Measurements from ENCODE around the gene GABRR2.

Gene GABRR2

DNA sequence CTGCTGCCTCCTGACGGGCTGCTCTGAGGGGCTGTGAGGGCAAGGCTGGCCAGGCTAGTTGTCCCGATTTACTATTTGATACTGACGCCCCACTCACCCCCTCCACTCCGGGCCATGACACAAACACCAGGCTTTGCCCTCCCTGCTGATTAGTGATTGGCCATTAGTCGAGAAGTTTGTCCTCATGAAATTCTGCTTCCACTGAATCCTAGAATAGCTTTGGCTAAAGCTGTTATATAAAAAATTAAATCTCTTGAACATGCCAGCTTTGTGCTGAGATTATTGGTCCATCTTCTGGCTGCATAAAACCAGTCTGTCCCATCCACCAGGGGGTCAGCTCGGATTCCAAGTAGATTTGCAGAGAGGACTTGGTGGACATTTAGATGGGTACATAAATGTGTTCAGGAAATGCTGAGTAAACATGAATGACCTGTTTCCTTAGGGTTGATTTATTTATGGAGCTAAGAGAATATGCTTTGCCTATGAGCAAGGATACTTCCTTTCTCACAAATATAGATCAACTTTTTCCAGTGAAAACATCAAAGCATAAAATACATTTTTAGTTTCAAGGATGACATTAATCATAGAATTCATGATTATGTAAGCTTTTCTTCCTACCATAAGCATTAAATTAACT, at the start of gene GABRR2:
TSS of gene GABRR2 (minus strand) at position 51 of the 637 bp plus-strand sequence. CDS start 134 bp downstream, outside the sequence.
- DNase-seq, result no peak

- no peak for DNase-seq
Observed at GRCh38 chr6:89364586-89364985, 49.5 kb upstream of the GABRR2 start.

DNA sequence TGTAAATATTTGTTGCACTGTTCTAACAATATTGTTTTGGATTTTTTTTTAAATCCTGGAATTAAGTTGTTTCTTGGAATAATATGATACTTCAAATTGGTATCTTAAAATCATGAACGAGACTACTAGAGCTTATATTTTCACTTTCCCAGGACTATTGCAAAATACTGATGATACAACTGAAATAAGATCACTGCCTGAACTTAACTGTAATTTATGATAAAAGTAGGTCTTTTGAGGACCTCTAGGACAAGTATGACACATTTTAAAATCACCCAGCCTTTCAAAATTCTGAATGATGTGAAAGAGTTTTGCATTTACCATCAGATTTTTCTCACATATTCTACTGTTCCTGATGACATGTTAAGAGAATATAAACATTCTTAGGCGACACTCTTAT, 46.1 kb upstream of the GABRR2 start:
- no peak for DNase-seq

DNA sequence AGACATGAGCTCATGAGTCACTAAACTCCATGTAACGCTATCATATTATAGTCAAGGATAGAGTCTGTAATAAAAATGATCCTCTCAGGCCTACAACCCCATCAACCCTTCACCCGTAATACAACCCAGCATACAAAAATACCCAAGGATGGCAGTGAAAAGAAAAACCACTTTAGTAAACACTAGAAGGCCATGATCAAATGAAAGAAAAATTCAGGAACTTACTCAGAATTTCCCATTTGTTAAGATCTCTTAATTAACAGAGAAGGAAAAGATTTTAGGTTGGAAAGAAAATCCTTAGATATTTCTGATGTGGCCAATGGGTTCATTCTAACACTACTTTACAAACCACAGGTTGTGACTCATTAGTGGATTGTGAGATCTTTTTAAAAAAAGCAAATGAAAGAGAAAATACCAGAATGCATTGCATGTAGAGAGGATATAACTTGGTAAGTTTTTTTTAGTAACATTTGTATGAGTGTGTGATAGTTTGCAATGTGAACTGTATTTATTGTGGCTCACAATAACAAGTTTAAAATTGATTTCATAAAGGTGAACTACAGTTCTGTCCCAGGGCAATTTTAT, 45.4 kb upstream of the GABRR2 start:
- no peak for DNase-seq

- no peak for DNase-seq
Observed at GRCh38 chr6:89359561-89359960, 44.5 kb upstream of the GABRR2 start.

DNA sequence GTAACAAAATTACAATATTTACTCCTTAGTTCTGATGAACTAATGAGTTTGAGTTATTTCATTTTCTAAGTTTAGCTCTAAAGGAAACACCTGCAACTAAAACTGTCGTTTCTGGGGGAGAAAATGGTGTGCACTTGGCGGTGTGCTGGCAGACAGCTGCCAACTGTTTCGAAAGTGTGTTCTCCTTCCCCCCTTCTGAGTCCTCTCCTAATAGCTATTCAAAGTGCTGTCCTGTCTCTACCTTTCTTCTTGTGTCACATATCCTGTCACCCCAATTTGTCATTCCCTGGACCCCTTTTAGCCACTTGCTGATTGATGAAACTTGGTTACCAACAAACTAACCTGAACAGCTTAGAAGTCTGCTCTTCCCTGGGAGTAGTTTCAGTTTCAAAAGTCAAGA, 42.3 kb upstream of the GABRR2 start:
- DNase-seq, result peak; percentile 27

DNA sequence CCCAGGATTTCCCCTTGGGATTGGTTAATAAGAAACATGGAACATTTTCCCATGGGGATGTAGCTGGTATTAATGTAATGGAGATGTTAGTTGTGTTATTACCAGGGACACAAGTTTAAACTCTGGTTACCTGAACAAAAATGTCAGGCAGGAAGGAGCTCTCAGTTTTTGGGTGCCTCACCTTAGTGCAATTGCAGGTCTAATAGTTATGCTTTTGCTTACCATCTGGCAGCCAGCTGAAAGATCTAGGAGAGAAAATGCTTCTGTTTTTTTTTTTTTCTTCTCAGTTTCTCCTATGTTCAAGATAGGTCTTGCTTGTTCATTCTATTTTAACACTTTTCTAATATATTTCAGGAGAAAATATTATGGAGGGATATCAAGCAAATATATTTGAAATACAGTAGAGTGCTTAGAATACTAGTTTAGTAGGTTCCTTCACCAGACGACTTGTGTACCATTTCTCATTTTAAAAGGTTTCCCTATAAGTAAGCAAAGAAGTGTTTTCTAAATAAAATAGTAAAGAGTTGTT, 41.6 kb upstream of the GABRR2 start:
- no peak for DNase-seq

DNA sequence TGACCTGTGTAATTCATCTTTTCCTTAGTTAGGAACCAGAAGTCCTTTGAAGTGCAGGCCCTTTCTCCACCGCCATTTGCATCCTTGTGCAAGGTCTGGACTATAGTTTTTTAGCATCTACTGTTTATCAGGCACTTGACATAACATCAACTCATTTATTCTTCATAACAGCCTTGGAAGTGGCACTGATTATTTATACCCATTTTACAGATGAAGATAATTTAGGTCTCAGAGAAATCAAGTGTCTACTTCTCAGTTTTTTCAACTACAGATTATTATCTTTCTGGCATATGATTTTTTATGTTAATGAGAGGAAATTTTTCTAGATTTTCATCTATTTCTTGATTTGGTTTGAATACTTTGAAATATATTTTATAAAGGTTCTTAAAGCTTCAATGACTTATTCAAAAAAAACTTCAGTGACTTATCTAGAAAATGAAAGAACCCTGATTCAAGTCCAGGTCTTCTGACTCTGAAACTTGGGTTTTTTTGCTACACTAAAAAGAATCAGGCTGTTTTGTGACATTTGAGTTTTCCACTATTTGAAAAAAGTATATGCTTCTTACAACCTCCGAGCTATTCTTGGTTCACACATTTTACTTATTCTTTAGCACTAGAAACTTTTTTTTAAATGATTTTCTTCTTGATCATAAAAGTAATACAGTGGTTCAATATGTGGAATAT, 40.6 kb upstream of the GABRR2 start:
- no peak for DNase-seq

- no peak for DNase-seq
Observed at GRCh38 chr6:89353702-89354392, 38.7 kb upstream of the GABRR2 start.

GRCh38 chr6:89353118-89353556, 38.0 kb upstream of the GABRR2 start:
- no peak for DNase-seq

GRCh38 chr6:89352278-89353117, 37.4 kb upstream of the GABRR2 start, which contains the start of gene UBE2J1:
Gene UBE2J1 (minus strand): TSS chr6:89352722. CDS start chr6:89352569, 153 bp downstream.
- peak; percentile 89 for DNase-seq

DNA sequence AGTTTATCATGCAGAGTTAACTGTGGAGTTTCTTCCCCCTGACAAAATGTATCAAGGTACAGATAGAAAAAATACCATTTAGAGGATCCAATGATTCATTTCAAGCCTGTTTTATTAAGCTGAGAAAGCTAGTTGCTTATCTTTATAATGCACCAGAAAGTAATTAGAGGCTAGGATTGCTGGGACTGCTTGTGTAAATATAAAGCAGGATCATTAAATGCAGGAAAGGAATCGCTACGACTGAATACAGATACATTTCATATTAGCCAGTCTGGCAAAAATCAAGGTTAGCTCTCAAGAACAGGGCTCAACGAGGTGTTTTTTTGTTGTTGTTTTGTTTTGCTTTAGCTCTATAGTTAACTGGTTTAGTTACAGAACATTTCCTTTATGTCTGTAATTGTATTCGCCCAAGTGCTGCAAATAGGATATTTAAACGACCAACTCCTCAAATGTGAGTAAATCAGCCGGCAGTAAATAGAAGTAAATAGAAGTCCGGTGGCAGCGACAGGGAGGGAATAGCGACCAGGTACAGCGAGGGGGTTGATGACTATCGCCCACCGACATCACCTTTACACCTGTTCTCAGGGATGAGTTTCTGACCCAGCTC, 36.7 kb upstream of the GABRR2 start:
- DNase-seq, result no peak

GRCh38 chr6:89350281-89350966, 35.3 kb upstream of the GABRR2 start:
- DNase-seq, result no peak

DNA sequence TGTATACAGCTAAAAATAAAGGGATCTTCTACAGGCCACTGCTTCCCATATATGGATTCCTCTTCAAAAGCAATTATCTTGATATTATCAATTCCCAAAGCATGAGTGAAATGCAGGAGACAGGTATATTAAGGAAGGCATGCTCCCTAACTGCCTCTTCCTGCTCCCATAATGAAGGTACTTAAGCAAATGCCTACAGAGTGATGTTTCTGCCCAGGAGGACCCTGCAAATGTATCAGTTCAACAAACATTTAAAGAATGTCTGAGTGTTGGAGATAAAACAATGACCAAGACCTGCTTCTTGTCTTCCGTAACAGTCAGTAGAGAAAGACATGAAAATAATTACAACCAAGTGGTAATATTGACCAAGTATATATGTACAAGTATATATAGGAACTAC, 33.3 kb upstream of the GABRR2 start:
- DNase-seq, result no peak

- no peak for DNase-seq
Observed at GRCh38 chr6:89347825-89348224, 32.7 kb upstream of the GABRR2 start.

DNA sequence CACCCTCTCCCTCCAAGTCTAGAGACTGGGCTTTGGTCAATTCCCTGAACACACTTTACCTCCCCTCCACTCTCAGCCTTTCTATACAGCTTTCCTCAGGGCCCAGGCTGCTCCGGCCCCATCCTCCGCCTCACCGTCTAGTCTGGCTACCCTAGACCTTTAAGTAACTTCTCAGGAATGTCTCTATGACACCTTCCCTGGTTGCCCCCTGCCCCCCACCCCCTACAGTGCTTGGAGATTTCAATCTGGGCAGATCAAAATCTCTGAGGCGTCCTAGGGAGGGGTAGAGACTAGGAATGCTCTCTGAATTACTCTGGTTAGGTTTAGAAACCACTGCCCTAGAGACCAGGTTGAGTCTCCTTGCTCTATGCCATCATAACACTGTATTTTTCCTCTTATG, 31.3 kb upstream of the GABRR2 start:
- no peak for DNase-seq

GRCh38 chr6:89339565-89339964, 24.5 kb upstream of the GABRR2 start:
- no peak for DNase-seq

DNA sequence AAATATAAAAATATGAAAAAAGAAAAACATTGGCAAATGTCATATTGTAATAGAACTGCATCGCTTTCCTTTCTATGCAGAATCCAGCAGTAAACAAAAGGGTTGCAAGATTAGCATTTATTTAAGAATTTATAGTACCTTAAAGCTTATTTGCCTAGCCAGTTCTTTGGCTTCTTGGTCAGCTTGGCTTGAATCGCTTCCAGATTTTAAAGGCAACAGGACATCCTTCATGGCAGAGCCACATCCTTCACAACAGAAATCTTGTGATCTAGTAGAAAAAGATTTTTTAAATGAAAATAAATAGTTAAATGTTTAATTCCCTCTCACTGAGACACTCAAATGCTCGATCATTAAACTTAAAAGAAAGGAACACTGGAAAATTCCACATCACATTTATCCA, 20.1 kb upstream of the GABRR2 start:
- DNase-seq, result no peak

DNA sequence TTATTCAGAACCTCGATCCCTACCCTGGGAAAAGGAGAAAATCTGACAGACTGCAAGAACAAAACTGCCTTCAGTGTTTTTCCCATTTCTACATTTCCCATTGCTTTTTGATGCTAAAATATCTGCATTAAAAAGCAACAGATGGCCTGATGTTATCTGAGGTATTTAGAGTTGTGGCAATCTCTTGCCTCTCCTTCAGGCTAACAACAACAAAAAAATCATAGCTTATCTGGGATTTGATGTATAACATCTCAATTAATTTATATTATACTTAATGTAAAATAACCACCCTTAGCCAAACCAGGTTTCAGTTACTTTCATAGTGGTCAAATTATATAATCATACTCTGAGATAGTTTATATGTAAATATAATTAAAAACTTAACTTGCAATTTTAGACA, 15.8 kb upstream of the GABRR2 start:
- no peak for DNase-seq

DNA sequence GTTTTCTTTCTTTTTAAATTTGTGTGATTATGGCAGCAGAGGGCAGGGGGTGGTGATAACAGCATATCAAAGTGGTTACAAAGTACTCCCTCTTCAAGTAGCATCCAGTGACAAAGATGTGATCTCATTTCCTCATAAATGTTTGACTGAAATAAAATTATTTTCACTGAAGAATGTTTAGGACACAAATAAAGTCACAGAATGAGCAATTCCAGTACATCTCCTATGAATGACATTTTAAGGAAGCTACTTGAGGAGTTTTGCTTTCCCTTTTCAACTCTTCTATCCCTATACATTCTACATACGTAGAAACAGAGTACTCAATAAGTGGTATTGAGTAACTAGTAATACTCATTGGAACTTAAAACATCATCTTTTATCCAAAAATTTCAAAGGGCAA, 13.9 kb upstream of the GABRR2 start:
- no peak for DNase-seq

DNA sequence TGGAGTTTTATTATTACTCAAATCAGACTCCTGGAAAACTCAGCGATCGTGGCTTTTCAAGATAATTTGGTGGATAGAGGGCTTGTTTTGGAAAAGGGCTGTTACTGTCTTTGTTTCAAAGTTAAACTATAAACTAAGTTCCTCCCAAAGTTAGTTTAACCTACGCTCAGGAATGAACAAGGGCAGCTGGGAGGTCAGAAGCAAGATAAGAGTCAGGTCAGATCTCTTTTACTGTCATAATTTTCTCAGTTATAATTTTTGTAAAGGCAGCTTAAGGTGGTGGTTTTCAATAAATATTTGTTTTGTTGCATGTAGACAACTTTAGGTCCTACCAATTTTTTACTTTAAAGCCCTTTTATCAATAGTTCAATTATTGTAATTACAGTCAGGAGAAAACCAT, 9.2 kb upstream of the GABRR2 start:
- DNase-seq, result no peak
